ENCODE results near the gene SEMA6A. TPM values are rescaled to one million over a fixed set of nuclear protein-coding genes. Genes with fewer than 3 reads are reported as not detected.

Gene SEMA6A
- total and polyA plus RNA-seq, 7 donors, result 1.1 to 7.6 (median 3.1) TPM

DNA sequence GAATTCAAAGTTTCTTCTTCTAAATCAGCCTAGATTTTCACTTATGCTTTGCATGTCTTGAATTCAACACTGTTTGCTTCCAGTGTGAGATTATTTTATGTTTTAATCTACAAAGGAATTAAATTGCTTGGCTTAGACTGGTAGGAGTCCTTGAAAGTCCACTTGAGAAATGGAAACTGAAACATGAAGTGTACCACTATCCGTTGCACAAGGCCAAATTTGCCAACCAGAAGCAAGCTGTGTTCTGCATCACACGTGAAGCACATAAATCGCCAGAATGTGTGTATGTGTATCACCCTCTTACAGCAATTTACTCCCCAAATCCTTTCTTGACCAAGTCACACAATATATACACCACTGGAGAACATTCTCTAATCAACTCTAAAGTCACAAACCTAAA is 10.3 kb downstream of the SEMA6A start:
- 40 to 60% (median 42%) methylated on average over 3 of the region's 3 CpGs for WGBS, 3 donors
- intact Hi-C loops (cut with DNase I), result no loop called here
- Histone ChIP-seq H3K4me1 (peaks cover 19% of the 10 kb centered on the region), H3K9me3 (no peaks in the 10 kb centered on the region), H3K27me3 (ENCODE audit: insufficient read depth in 3 of 3, low read length in 2 of 3) (peaks cover 0 to 5% (median 0%) of the 10 kb centered on the region in 3 donors), H3K4me3 (peak overlapping the region; percentile 27), H3K27ac (peak overlapping the region; percentile 26), H3K36me3 (ENCODE audit: insufficient read depth in 1 of 2, low read depth in 1 of 2) (no peaks in the 10 kb centered on the region)
- DNase-seq, result no peak
- TF ChIP-seq, protein P1, sequence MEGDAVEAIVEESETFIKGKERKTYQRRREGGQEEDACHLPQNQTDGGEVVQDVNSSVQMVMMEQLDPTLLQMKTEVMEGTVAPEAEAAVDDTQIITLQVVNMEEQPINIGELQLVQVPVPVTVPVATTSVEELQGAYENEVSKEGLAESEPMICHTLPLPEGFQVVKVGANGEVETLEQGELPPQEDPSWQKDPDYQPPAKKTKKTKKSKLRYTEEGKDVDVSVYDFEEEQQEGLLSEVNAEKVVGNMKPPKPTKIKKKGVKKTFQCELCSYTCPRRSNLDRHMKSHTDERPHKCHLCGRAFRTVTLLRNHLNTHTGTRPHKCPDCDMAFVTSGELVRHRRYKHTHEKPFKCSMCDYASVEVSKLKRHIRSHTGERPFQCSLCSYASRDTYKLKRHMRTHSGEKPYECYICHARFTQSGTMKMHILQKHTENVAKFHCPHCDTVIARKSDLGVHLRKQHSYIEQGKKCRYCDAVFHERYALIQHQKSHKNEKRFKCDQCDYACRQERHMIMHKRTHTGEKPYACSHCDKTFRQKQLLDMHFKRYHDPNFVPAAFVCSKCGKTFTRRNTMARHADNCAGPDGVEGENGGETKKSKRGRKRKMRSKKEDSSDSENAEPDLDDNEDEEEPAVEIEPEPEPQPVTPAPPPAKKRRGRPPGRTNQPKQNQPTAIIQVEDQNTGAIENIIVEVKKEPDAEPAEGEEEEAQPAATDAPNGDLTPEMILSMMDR (IDR thresholded peaks at IDR 0.05), result no peak
- peak in 3 of 4 donors; percentile 58 to 78 (median 70) for ATAC-seq

DNA sequence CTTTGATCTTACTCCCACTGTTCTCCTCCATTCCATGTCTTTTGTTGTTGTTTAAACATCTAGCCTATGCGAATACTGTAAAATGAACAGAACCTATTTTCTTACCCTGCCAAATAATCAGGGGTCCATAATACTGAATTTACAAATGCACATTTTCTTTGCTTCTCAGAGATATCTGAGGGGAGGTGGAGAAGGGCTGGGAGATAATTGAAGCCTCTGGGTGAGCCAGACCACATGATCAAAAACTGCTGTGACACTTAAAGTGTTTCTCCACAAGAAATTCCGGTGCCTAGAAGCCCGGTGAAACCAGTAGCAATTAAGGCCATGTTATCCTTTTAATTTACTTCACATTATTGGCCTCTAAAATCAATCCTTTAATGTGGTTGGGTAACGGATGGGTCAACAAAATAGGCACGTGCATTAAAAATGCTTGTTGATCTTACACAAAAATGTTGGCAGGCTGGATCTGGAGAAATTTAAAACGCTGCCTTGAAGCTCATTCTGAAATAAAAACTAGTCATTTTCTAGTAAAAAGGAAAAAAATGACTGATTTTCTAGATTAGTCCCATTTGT is 10.8 kb downstream of the SEMA6A start:
- 48 to 70% (median 55%) methylated on average over 6 of the region's 6 CpGs for WGBS, 3 donors
- TF ChIP-seq, protein P1 (IDR thresholded peaks at IDR 0.05), result no peak
- DNase-seq (no peak), ATAC-seq (no peak)
- H3K4me1 ChIP-seq, result peaks cover 19% of the 10 kb centered on the region
- H3K9me3 ChIP-seq, result no peaks in the 10 kb centered on the region
- intact Hi-C loops (cut with DNase I), result no loop called here
- H3K4me3 ChIP-seq, result peak overlapping the region; percentile 27
- peaks cover 0 to under 1% (median 0%) of the 10 kb centered on the region in 3 donors for H3K27me3 ChIP-seq (ENCODE audit: insufficient read depth in 3 of 3, low read length in 2 of 3)
- no peak overlapping the region for H3K27ac ChIP-seq
- no peaks in the 10 kb centered on the region for H3K36me3 ChIP-seq (ENCODE audit: insufficient read depth in 1 of 2, low read depth in 1 of 2)

DNA sequence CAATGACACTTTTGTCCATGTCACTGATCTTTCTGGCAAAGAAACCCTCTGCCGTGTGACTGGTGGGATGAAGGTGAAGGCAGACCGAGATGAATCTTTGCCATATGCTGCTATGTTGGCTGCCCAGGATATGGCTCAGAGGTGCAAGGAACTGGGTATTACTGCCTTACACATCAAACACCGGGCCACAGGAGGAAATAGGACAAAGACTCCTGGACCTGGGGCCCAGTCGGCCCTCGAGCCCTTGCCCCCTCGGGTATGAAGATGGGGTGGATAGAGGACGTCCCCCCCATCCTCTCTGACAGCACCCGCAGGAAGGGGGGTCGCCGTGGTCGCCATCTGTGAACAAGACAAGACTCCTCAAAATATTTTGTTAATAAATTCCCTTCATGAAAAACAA is 12.0 kb downstream of the SEMA6A start:
- Histone ChIP-seq H3K27me3 (ENCODE audit: insufficient read depth in 3 of 3, low read length in 2 of 3) (no peaks in the 10 kb centered on the region), H3K27ac (no peak overlapping the region), H3K36me3 (ENCODE audit: insufficient read depth in 1 of 2, low read depth in 1 of 2) (no peaks in the 10 kb centered on the region), H3K4me1 (peaks cover 22% of the 10 kb centered on the region), H3K4me3 (no peak overlapping the region), H3K9me3 (no peaks in the 10 kb centered on the region)
- intact Hi-C loops (cut with DNase I), result no loop called here
- DNase-seq, result no peak
- 74 to 90% (median 80%) methylated on average over 11 of the region's 11 CpGs for WGBS, 3 donors
- TF ChIP-seq, protein P1 (IDR thresholded peaks at IDR 0.05), result no peak
- no peak for ATAC-seq

DNA sequence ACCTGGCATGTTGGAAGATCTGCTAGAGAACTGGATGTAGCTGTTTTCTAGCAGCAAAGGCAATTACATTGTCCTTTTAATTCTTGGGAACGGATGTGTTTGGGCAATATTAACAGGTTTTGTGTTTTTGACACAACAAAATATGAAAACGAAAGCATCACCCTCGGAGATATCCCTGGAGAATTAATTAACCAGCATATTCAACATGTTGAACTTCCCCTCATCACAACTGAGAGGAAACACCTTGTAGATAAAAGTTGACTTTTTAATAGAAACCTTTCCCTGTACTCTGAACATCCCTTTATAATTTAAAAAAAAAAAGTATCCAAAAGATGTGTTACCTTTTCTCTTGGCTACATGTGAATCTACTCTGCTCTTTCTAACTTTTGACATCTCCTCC is 13.0 kb downstream of the SEMA6A start:
- intact Hi-C loops (cut with DNase I), result no loop called here
- 45 to 62% (median 53%) methylated on average over 3 of the region's 3 CpGs for WGBS, 3 donors
- ATAC-seq, result no peak
- H3K27ac ChIP-seq, result no peak overlapping the region
- no peak overlapping the region for H3K4me3 ChIP-seq
- H3K4me1 ChIP-seq, result peaks cover 25% of the 10 kb centered on the region
- no peaks in the 10 kb centered on the region for H3K27me3 ChIP-seq (ENCODE audit: insufficient read depth in 3 of 3, low read length in 2 of 3)
- no peak for DNase-seq
- no peaks in the 10 kb centered on the region for H3K36me3 ChIP-seq (ENCODE audit: insufficient read depth in 1 of 2, low read depth in 1 of 2)
- H3K9me3 ChIP-seq, result no peaks in the 10 kb centered on the region
- TF ChIP-seq, protein P1 (IDR thresholded peaks at IDR 0.05), result no peak

DNA sequence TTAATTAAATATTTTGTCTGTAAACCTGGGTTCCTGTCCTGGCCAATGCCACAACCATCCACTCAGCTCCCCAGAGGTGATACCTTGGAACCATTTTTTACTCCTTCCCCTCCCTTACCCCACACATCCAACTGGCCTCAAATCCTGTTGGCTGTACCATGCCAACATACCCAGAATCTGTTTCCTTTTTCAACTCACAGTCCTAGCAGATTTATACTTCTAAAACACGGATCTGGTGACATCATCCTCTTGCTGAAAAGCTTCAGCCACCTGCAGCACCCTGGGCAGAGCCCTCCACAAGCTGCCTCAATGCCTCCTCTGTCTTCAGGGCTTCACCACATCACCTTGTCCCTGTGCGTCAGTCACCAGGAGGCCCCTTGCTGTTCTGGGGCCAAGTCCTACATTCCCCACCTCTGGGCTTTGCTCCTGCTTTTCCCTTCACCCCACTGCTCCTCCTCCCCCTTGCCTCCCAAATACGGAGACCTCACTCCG is 14.9 kb downstream of the SEMA6A start:
- DNase-seq (no peak), ATAC-seq (no peak)
- intact Hi-C loops (cut with DNase I), result no loop called here
- Histone ChIP-seq H3K36me3 (ENCODE audit: insufficient read depth in 1 of 2, low read depth in 1 of 2) (no peaks in the 10 kb centered on the region), H3K4me3 (no peak overlapping the region), H3K27ac (no peak overlapping the region), H3K9me3 (no peaks in the 10 kb centered on the region), H3K4me1 (peaks cover 23% of the 10 kb centered on the region), H3K27me3 (ENCODE audit: insufficient read depth in 3 of 3, low read length in 2 of 3) (no peaks in the 10 kb centered on the region)
- TF ChIP-seq, protein P1 (IDR thresholded peaks at IDR 0.05), result no peak
- WGBS, 3 donors, result 45 to 69% (median 56%) methylated on average over 4 of the region's 4 CpGs
